B cell (primary cell): ENCODE results near the gene ABCA8. TPM values are rescaled to one million over a fixed set of nuclear protein-coding genes. Genes with fewer than 3 reads are reported as not detected.

Experiments
- ATAC-seq: fragments of 200-7000 bp; cut with Tn5 transposase; one replicate; pipeline ENCODE4 v1.10.0; 2021; ENCODE audit warnings: low read depth, mild to moderate bottlenecking, moderate number of reproducible peaks, moderate library complexity
- CTCF ChIA-PET: fragments of 350-600 bp; sonication (Branson Sonifier 250); formaldehyde crosslinking; loops from one replicate; lab custom pipeline; 2021; ENCODE audit warnings: antibody characterized with exemption, inconsistent platforms; lab: Charles Lee
- POLR2A ChIA-PET: fragments of 350-600 bp; sonication (Branson Sonifier 250); formaldehyde crosslinking; loops from one replicate; lab custom pipeline; 2021; ENCODE audit warnings: antibody characterized with exemption; lab: Charles Lee
- DNase-seq: peaks from one replicate; pipeline ENCODE4 v3.0.0; 2013
- H2AFZ ChIP-seq: 2 replicates; pipeline ENCODE4 v1.6.1; 2012; ENCODE audit warnings: mild to moderate bottlenecking, low read depth, low read length; ENCODE audit not compliant: insufficient read depth, poor library complexity, severe bottlenecking
- H3K27ac ChIP-seq, 2 donors: 1 replicate in 1 of 2; 2 replicates in 1 of 2; pipeline ENCODE4 v1.5.1; 2012 to 2013; ENCODE audit warnings: low read length in 2 of 2, mild to moderate bottlenecking in 2 of 2, moderate library complexity in 1 of 2
- H3K27me3 ChIP-seq, 4 experiments: fragments of 200-600 bp in 1 of 4; sonication (generic) in 1 of 4; replicated peaks in 1 of 4; 1 replicate in 2 of 4; 2 replicates in 2 of 4; pipeline versions ENCODE4 v1.6.1 to v1.7.0; 2013 to 2016; ENCODE audit warnings: low read length in 3 of 4, mild to moderate bottlenecking in 2 of 4, mixed read lengths in 1 of 4, moderate library complexity in 1 of 4; ENCODE audit not compliant: insufficient read depth in 4 of 4, control insufficient read depth in 3 of 4; ENCODE audit errors: control extremely low read depth in 1 of 4
- H3K36me3 ChIP-seq, 2 experiments: replicated peaks in 1 of 2; 1 replicate in 1 of 2; 2 replicates in 1 of 2; pipeline versions ENCODE4 v1.6.1 to v1.7.1; 2013; ENCODE audit warnings: low read length in 1 of 2; ENCODE audit not compliant: insufficient read depth in 2 of 2, control insufficient read depth in 1 of 2; ENCODE audit errors: control extremely low read depth in 1 of 2, extremely low read depth in 1 of 2
- H3K4me1 ChIP-seq, 2 donors: fragments of 200-600 bp in 1 of 2; sonication (generic) in 1 of 2; 1 replicate in 1 of 2; 2 replicates in 1 of 2; pipeline versions ENCODE4 v1.5.1 to v1.6.1; 2013 to 2017; ENCODE audit warnings: low read length in 2 of 2; ENCODE audit not compliant: control insufficient read depth in 2 of 2, insufficient read depth in 2 of 2
- H3K4me2 ChIP-seq: replicated peaks from 2 replicates; pipeline ENCODE3; 2012; ENCODE audit warnings: mild to moderate bottlenecking, low read depth, low read length; ENCODE audit not compliant: poor library complexity, severe bottlenecking
- H3K4me3 ChIP-seq, 5 experiments: fragments of 200-600 bp in 1 of 5; sonication (generic) in 1 of 5; 1 replicate in 3 of 5; 2 replicates in 2 of 5; pipeline versions ENCODE4 v1.5.1 to v1.7.0; 2011 to 2016; ENCODE audit warnings: low read length in 4 of 5, mild to moderate bottlenecking in 4 of 5, low read depth in 2 of 5, control low read depth in 1 of 5, moderate library complexity in 1 of 5; ENCODE audit not compliant: insufficient read depth in 1 of 5; ENCODE audit errors: control extremely low read depth in 1 of 5, extremely low read depth in 1 of 5
- H3K79me2 ChIP-seq: fragments of 200-600 bp; sonication (generic); one replicate; pipeline ENCODE4 v1.6.0; 2016; ENCODE audit warnings: low read length; ENCODE audit not compliant: control insufficient read depth, insufficient read depth
- H3K9ac ChIP-seq: fragments of 200-600 bp; sonication (generic); 2 replicates; pipeline ENCODE4 v1.6.1; 2017; ENCODE audit warnings: mild to moderate bottlenecking, low read length, moderate library complexity
- H3K9me3 ChIP-seq, 3 donors: one replicate each; pipeline versions ENCODE4 v1.6.1 to v1.7.1; 2013; ENCODE audit warnings: low read length in 2 of 3; ENCODE audit not compliant: control insufficient read depth in 2 of 3, insufficient read depth in 1 of 3; ENCODE audit errors: control extremely low read depth in 1 of 3
- H4K20me1 ChIP-seq: 2 replicates; pipeline ENCODE4 v1.6.0; 2012; ENCODE audit warnings: mild to moderate bottlenecking, low read length; ENCODE audit not compliant: insufficient read depth, control insufficient read depth, poor library complexity, severe bottlenecking
- H3K27ac Mint-ChIP-seq: one replicate; pipeline ENCODE4 v1.8.0; 2021; ENCODE audit warnings: mixed read lengths
- H3K27me3 Mint-ChIP-seq: one replicate; pipeline ENCODE4 v1.8.0; 2021; ENCODE audit warnings: mixed read lengths
- H3K4me1 Mint-ChIP-seq: one replicate; pipeline ENCODE4 v1.8.0; 2021; ENCODE audit warnings: mixed read lengths
- H3K4me3 Mint-ChIP-seq: one replicate; pipeline ENCODE4 v1.8.0; 2021; ENCODE audit warnings: mixed read lengths
- H3K9me3 Mint-ChIP-seq: one replicate; pipeline ENCODE4 v1.8.0; 2022; ENCODE audit warnings: mixed read lengths; ENCODE audit not compliant: insufficient read depth
- CTCF ChIP-seq: fragments of 200-600 bp; IDR thresholded peaks from one replicate; pipeline ENCODE4 v1.8.0; 2022; ENCODE audit warnings: antibody characterized with exemption, mild to moderate bottlenecking
- EZH2 ChIP-seq: IDR thresholded peaks from 2 replicates; pipeline ENCODE4 v1.6.1; 2012; ENCODE audit warnings: borderline replicate concordance, low read depth, mild to moderate bottlenecking, moderate library complexity, low read length; ENCODE audit not compliant: insufficient read depth, poor library complexity, severe bottlenecking
- WGBS: methylation state at CpG from one replicate; pipeline ENCODE4 v1.1.5; 2013; ENCODE audit warnings: missing lambda C conversion rate; ENCODE audit not compliant: insufficient coverage; 5-methylcytosine and 5-hydroxymethylcytosine counted together
- intact Hi-C: fragments of 100-400 bp; cut with micrococcal nuclease; formaldehyde crosslinking; loops from one replicate; pipeline ENCODE4 v1.10.0; 2022
- polyA plus RNA-seq: library from polyadenylated mRNA; depleted of rRNA; stranded (reverse); fragments of >200 nt; gene quantifications from 2 replicates; pipeline ENCODE4 v1.2.3, GENCODE V29; 2012
- total RNA-seq, 2 donors: library from RNA; stranded (reverse); fragments of 120-200 nt in 1 of 2; gene quantifications; 1 replicate in 1 of 2; 2 replicates in 1 of 2; pipeline versions ENCODE4 v1.2.3 to v1.2.4, GENCODE V29; 2013 to 2022

ABCA8 gene
- total and polyA plus RNA-seq, 2 donors (not counting 1 experiment from before 2014, with no cell fraction given), result not detected

DNA sequence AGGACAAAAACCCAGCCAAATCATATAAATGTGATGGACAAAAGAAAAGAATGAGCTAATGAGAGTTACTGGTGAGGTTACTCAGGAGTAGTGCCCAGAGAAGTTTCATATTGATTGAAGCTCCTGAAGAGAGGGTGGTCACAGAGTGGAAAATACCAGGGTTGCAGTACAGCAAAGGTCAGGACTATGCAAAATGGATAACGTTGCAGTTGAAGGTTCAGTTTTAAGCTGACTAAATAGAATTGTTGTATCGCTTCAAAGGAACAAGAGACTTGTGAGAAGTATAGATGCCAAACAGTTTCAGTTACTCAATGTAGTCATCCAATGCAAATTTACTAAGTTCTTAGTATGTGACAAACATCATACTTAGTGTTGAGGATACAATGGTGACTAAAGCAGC is 47.1 kb downstream of the ABCA8 start:
- H3K4me1 ChIP-seq, result no peaks in the 10 kb centered on the region
- no peaks in the 10 kb centered on the region for H3K79me2 ChIP-seq
- H2AFZ ChIP-seq, result no peak overlapping the region
- no peak overlapping the region for H3K9ac ChIP-seq
- no peaks in the 10 kb centered on the region for H3K27me3 ChIP-seq
- H3K27ac ChIP-seq, result no peak overlapping the region
- no peak overlapping the region for H3K4me2 ChIP-seq
- H3K27ac Mint-ChIP-seq, result no peak overlapping the region
- no peaks in the 10 kb centered on the region for H3K27me3 Mint-ChIP-seq
- ATAC-seq, result no peak
- WGBS, result 73% methylated on average over 2 of the region's 2 CpGs
- intact Hi-C loops, result no loop called here
- H3K4me3 Mint-ChIP-seq, result no peak overlapping the region
- no peaks in the 10 kb centered on the region for H4K20me1 ChIP-seq
- TF ChIP-seq CTCF (no peak), EZH2 (no peak)
- no peaks in the 10 kb centered on the region for H3K9me3 Mint-ChIP-seq
- H3K36me3 ChIP-seq, result no peaks in the 10 kb centered on the region
- DNase-seq, result no peak
- H3K4me1 Mint-ChIP-seq, result no peaks in the 10 kb centered on the region
- ChIA-PET CTCF (no interaction called here), POLR2A (no interaction called here)
- peaks cover 0 to 8% (median 0%) of the 10 kb centered on the region in 3 donors for H3K9me3 ChIP-seq
- H3K4me3 ChIP-seq, result no peak overlapping the region

- no peak overlapping the region for H3K4me3 ChIP-seq
- no peak overlapping the region for H3K9ac ChIP-seq
- no peak for DNase-seq
- ChIA-PET POLR2A (no interaction called here), CTCF (no interaction called here)
- TF ChIP-seq CTCF, result peak; percentile 18
- no peak for TF ChIP-seq EZH2
- H3K4me2 ChIP-seq, result no peak overlapping the region
- H3K27me3 Mint-ChIP-seq, result no peaks in the 10 kb centered on the region
- H3K27me3 ChIP-seq, result no peaks in the 10 kb centered on the region
- H3K9me3 Mint-ChIP-seq, result no peaks in the 10 kb centered on the region
- intact Hi-C loops, result no loop called here
- no peaks in the 10 kb centered on the region for H4K20me1 ChIP-seq
- H3K4me3 Mint-ChIP-seq, result no peak overlapping the region
- no peak overlapping the region for H3K27ac ChIP-seq
- no peaks in the 10 kb centered on the region for H3K79me2 ChIP-seq
- no peaks in the 10 kb centered on the region for H3K4me1 Mint-ChIP-seq
- no peak overlapping the region for H2AFZ ChIP-seq
- peaks cover 0 to 8% (median 0%) of the 10 kb centered on the region in 3 donors for H3K9me3 ChIP-seq
- no peaks in the 10 kb centered on the region for H3K4me1 ChIP-seq
- WGBS, result no CpG with 5 or more reads among the region's 3 CpGs
- ATAC-seq, result no peak
- no peaks in the 10 kb centered on the region for H3K36me3 ChIP-seq
- no peak overlapping the region for H3K27ac Mint-ChIP-seq
These were observed 48.6 kb downstream of the ABCA8 start for GRCh38 chr17:68906638-68907037.
